ENCODE data around the gene SAMD4A.
A peak's percentile ranks its signal among the peaks of the same experiment; 100 is the strongest.

- TF ChIP-seq CTCF (conservative IDR thresholded peaks at IDR 0.05; ENCODE audit: low read length) (peak; percentile 74), EZH2phosphoT487 (IDR thresholded peaks at IDR 0.05; ENCODE audit: borderline replicate concordance, low read depth, low read length) (no peak)
Observed at GRCh38 chr14:54814076-54814475, 247.1 kb downstream of the SAMD4A start.
